Right lobe of liver (tissue), 4 donors: ENCODE measurements around the gene CRISP3.

Experiments
- CTCF ChIP-seq, 4 donors: fragments of 200-600 bp in 3 of 4; fragments of 450-650 bp in 1 of 4; IDR thresholded peaks; one replicate each; pipeline versions ENCODE4 v1.5.1 to v1.8.0; 2016 to 2022; ENCODE audit warnings: antibody characterized with exemption in 4 of 4, mild to moderate bottlenecking in 2 of 4
- POLR2A ChIP-seq: fragments of 450-650 bp; IDR thresholded peaks from one replicate; pipeline ENCODE4 v1.6.1; 2017; ENCODE audit warnings: antibody characterized with exemption, mild to moderate bottlenecking
- donor health status: DM: no; HTN: no; CAD: no.
- donor health status: DM: no; HTN: no; CAD: no.
- donor health status: DM: no; HTN: yes; CAD: no.

DNA sequence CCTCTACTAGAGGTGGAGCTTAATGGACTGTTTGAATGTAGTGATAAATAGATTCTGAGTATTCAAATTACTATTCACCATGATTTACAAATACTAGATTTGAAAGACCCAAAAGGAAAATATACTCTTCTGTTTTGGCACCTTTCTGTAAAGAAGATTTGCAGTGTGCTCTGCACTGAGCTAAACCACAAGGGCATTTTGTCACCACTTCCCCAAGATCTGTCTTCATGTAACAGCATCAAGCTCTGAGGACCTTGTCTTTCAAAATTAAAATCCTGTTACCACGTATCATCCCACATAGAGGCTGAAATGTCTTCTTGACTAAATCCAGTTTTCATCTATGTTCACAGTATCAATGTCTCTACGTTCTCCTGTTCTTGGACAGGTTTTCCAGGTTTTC, 46.2 kb upstream of the CRISP3 start:
- TF ChIP-seq CTCF (IDR thresholded peaks at IDR 0.05) (no peak), POLR2A (no peak)
